ENCODE measurements around the gene DIAPH1.

- TF ChIP-seq POLR2A (IDR thresholded peaks at IDR 0.05; ENCODE audit: low read length), result peak; percentile 75
- TF ChIP-seq GATA1 (IDR thresholded peaks at IDR 0.05; ENCODE audit: low read depth, low read length), result no peak
These were observed at the start of gene DIAPH1 for GRCh38 chr5:141618804-141619554.

Measured in erythroblast (primary cell).